Liver (tissue), 9 donors: ENCODE results near the gene DCUN1D2. TPM values are rescaled to one million over a fixed set of nuclear protein-coding genes. Genes with fewer than 3 reads are reported as not detected.
A peak's percentile ranks its signal among the peaks of the same experiment; 100 is the strongest.

Source experiments
- DNase-seq: peaks from one replicate; pipeline ENCODE4 v3.0.0-alpha.2; 2017; ENCODE audit warnings: low spot score
- H3K27ac ChIP-seq, 2 donors: one replicate each; pipeline ENCODE4 v1.7.0; 2013; ENCODE audit warnings: inconsistent platforms in 2 of 2, low read length in 2 of 2, control low read depth in 1 of 2, low read depth in 1 of 2, mild to moderate bottlenecking in 1 of 2
- H3K27me3 ChIP-seq, 4 donors: one replicate each; pipeline versions ENCODE4 v1.6.1 to v1.7.0; 2013; ENCODE audit warnings: low read length in 3 of 4, inconsistent platforms in 1 of 4, mild to moderate bottlenecking in 1 of 4, moderate library complexity in 1 of 4; ENCODE audit not compliant: control insufficient read depth in 4 of 4, insufficient read depth in 4 of 4
- H3K36me3 ChIP-seq, 4 donors: one replicate each; pipeline versions ENCODE4 v1.6.1 to v1.7.0; 2013; ENCODE audit warnings: low read length in 3 of 4, mild to moderate bottlenecking in 3 of 4, low read depth in 1 of 4, moderate library complexity in 1 of 4; ENCODE audit not compliant: control insufficient read depth in 4 of 4, insufficient read depth in 3 of 4
- H3K4me1 ChIP-seq, 4 donors: one replicate each; pipeline versions ENCODE4 v1.6.1 to v1.7.0; 2013; ENCODE audit warnings: low read length in 3 of 4, mild to moderate bottlenecking in 3 of 4, moderate library complexity in 1 of 4; ENCODE audit not compliant: control insufficient read depth in 4 of 4, insufficient read depth in 4 of 4
- H3K4me3 ChIP-seq, 3 donors: one replicate each; pipeline versions ENCODE4 v1.6.1 to v1.7.0; 2013; ENCODE audit warnings: low read length in 3 of 3, control low read depth in 1 of 3, low read depth in 1 of 3, mild to moderate bottlenecking in 1 of 3
- H3K9ac ChIP-seq, 2 donors: one replicate each; pipeline ENCODE4 v1.7.0; 2013; ENCODE audit warnings: low read length in 2 of 2, mild to moderate bottlenecking in 2 of 2, moderate library complexity in 2 of 2, control low read depth in 1 of 2, low read depth in 1 of 2
- H3K9me3 ChIP-seq, 4 donors: one replicate each; pipeline versions ENCODE4 v1.6.1 to v1.7.0; 2013; ENCODE audit warnings: low read length in 3 of 4; ENCODE audit not compliant: control insufficient read depth in 4 of 4
- EGR1 ChIP-seq, 2 donors: IDR thresholded peaks; 2 replicates each; pipeline ENCODE4 v1.6.1; 2016 to 2018; ENCODE audit warnings: antibody characterized with exemption in 2 of 2, low read depth in 2 of 2
- FOXA1 ChIP-seq: IDR thresholded peaks from 2 replicates; pipeline ENCODE4 v1.6.1; 2016; ENCODE audit warnings: antibody characterized with exemption
- FOXA2 ChIP-seq: IDR thresholded peaks from 2 replicates; pipeline ENCODE4 v1.6.1; 2016; ENCODE audit warnings: antibody characterized with exemption
- GABPA ChIP-seq, 2 donors: IDR thresholded peaks in 1 of 2; conservative IDR thresholded peaks in 1 of 2; 2 replicates each; pipeline ENCODE4 v1.6.1; 2016; ENCODE audit warnings: antibody characterized with exemption in 2 of 2, mild to moderate bottlenecking in 1 of 2, moderate library complexity in 1 of 2
- HNF4A ChIP-seq, 2 donors: conservative IDR thresholded peaks; 2 replicates each; pipeline ENCODE4 v1.6.1; 2016; ENCODE audit warnings: antibody characterized with exemption in 2 of 2, mild to moderate bottlenecking in 2 of 2
- NR2F2 ChIP-seq: IDR thresholded peaks from 2 replicates; pipeline ENCODE4 v1.6.1; 2016; ENCODE audit warnings: antibody characterized with exemption
- RAD21 ChIP-seq, 2 donors: IDR thresholded peaks; 2 replicates each; pipeline ENCODE4 v1.6.1; 2016; ENCODE audit warnings: antibody characterized with exemption in 2 of 2, mild to moderate bottlenecking in 2 of 2
- SP1 ChIP-seq: IDR thresholded peaks from 2 replicates; pipeline ENCODE4 v1.6.1; 2018; ENCODE audit warnings: antibody characterized with exemption, mild to moderate bottlenecking
- TAF1 ChIP-seq: conservative IDR thresholded peaks from 2 replicates; pipeline ENCODE4 v1.6.1; 2016; ENCODE audit warnings: antibody characterized with exemption, mild to moderate bottlenecking
- YY1 ChIP-seq: IDR thresholded peaks from 2 replicates; pipeline ENCODE4 v1.6.1; 2016; ENCODE audit warnings: antibody characterized with exemption, mild to moderate bottlenecking
- WGBS: extraction: QIAGEN DNeasy Blood & Tissue Kit; methylation state at CpG from one replicate; pipeline ENCODE4 v1.1.7; 2013; 5-methylcytosine and 5-hydroxymethylcytosine counted together
- polyA plus RNA-seq, 2 donors: library from polyadenylated mRNA; stranded (reverse) in 1 of 2; unstranded in 1 of 2; fragments of 200-250 nt in 1 of 2; fragments of >200 nt in 1 of 2; fragmentation: Nextera tagmentation in 1 of 2; extraction: Ambion mirVana in 1 of 2; gene quantifications; one replicate each; pipeline versions ENCODE4 v1.2.1 to v1.2.3, GENCODE V29; 2013 to 2015
- total RNA-seq, 2 donors: library from RNA; depleted of rRNA; stranded (reverse); fragments of >200 nt; gene quantifications; one replicate each; pipeline ENCODE4 v1.2.3, GENCODE V29; 2014
- TF ChIP-seq, protein P1 (sequence below): fragments of 150-350 bp; IDR thresholded peaks from 2 replicates; pipeline ENCODE4 v1.5.1; 2017; ENCODE audit warnings: improper control_type of control experiment, low read depth, low read length; ENCODE audit not compliant: missing input control
- TF ChIP-seq, protein P2 (sequence below): IDR thresholded peaks from 2 replicates; pipeline ENCODE4 v1.6.1; 2016; ENCODE audit warnings: antibody characterized with exemption
- TF ChIP-seq, protein P3 (sequence below): IDR thresholded peaks from 2 replicates; pipeline ENCODE4 v1.6.1; 2016; ENCODE audit warnings: antibody characterized with exemption, mild to moderate bottlenecking
- TF ChIP-seq, protein P4 (sequence below): IDR thresholded peaks from 2 replicates; pipeline ENCODE4 v1.6.1; 2016; ENCODE audit warnings: antibody characterized with exemption
- TF ChIP-seq, protein P5 (sequence below): IDR thresholded peaks from 2 replicates; pipeline ENCODE4 v1.6.1; 2016; ENCODE audit warnings: antibody characterized with exemption
- donor health status: healthy.
- donor health status: healthy.
- donor health status: healthy.
- donor health status: healthy.
- donor health status: healthy.

Gene DCUN1D2
- total RNA-seq (10 to 100 TPM in 1 of 2 donors, 1 to 10 TPM in 1; 6.9 to 13.1 TPM), polyA plus RNA-seq (1 to 10 TPM; 4.0 to 4.1 TPM)

DNA sequence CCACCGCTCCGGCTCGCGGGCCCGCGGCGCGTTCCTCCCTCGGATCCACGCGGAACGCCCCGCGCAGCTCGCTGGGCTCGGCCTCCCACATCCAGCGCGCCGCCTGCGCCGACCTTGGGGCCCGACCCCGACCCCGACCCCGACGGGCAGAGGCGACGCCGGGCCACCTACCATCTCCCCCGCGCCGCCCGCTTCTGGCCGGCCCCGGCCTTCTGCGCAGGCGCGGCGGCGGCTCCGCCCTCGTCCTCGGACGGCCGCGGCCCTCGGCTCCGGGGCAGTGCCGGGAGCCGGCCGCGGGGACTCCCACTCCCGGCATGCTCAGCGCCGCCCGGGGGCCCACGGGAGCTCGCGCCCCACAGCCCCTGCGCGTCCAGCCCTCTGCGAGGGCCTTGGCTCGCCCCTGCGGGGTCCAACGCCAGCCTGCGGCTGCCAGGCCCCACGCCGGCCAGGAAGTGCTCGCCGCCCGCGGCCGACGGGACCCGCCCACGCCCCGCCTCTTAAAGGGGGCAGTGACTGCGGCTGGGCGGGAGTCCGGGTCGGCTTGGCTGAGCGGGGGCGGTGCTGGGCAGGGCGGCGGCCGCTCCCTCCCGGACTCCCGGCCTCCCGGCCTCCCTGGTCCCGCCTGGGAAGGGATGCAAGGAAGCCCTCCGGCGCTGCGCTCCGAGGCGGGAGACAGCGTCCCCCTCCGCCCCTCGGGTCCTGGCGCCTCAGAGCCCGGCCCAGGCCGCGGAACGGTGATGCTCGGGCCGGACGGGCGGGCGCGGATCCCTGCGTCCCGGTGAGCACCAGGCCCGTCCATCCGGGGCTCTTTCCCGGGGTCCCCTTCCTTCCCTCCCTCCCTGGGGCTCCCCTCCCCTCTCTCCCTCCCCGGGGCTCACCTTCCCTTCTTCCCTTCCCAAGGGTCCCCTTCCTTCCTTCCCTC is at the start of gene DCUN1D2:
Gene DCUN1D2, minus strand, starts transcription at position 216 of the 922 bp plus-strand sequence. Its CDS starts 42 bp downstream, at position 174.
- peaks cover 0 to 3% (median under 1%) of the 10 kb centered on the region in 4 donors for H3K36me3 ChIP-seq
- no peaks in the 10 kb centered on the region for H3K27me3 ChIP-seq
- H3K27ac ChIP-seq: peak within 1 kb of the TSS; percentile 62 to 64
- H3K4me3 ChIP-seq: peak within 1 kb of the TSS; percentile 79 to 92 (median 85)
- TF ChIP-seq HNF4A (conservative IDR thresholded peaks at IDR 0.05) (no peak), RAD21 (IDR thresholded peaks at IDR 0.05) (no peak), FOXA1 (no peak), TAF1 (no peak), YY1 (no peak), GABPA (IDR thresholded peaks at IDR 0.05 in 1 of 2, conservative IDR thresholded peaks at IDR 0.05 in 1 of 2) (peak in 1 of 2 donors; percentile 36), EGR1 (IDR thresholded peaks at IDR 0.05; ENCODE audit: low read depth in 2 of 2) (peak; percentile 62 to 95), SP1 (no peak), FOXA2 (no peak), NR2F2 (no peak)
- TF ChIP-seq, protein P1, sequence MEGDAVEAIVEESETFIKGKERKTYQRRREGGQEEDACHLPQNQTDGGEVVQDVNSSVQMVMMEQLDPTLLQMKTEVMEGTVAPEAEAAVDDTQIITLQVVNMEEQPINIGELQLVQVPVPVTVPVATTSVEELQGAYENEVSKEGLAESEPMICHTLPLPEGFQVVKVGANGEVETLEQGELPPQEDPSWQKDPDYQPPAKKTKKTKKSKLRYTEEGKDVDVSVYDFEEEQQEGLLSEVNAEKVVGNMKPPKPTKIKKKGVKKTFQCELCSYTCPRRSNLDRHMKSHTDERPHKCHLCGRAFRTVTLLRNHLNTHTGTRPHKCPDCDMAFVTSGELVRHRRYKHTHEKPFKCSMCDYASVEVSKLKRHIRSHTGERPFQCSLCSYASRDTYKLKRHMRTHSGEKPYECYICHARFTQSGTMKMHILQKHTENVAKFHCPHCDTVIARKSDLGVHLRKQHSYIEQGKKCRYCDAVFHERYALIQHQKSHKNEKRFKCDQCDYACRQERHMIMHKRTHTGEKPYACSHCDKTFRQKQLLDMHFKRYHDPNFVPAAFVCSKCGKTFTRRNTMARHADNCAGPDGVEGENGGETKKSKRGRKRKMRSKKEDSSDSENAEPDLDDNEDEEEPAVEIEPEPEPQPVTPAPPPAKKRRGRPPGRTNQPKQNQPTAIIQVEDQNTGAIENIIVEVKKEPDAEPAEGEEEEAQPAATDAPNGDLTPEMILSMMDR: no peak
- TF ChIP-seq, protein P2, sequence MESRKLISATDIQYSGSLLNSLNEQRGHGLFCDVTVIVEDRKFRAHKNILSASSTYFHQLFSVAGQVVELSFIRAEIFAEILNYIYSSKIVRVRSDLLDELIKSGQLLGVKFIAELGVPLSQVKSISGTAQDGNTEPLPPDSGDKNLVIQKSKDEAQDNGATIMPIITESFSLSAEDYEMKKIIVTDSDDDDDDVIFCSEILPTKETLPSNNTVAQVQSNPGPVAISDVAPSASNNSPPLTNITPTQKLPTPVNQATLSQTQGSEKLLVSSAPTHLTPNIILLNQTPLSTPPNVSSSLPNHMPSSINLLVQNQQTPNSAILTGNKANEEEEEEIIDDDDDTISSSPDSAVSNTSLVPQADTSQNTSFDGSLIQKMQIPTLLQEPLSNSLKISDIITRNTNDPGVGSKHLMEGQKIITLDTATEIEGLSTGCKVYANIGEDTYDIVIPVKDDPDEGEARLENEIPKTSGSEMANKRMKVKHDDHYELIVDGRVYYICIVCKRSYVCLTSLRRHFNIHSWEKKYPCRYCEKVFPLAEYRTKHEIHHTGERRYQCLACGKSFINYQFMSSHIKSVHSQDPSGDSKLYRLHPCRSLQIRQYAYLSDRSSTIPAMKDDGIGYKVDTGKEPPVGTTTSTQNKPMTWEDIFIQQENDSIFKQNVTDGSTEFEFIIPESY: no peak
- TF ChIP-seq, protein P3, sequence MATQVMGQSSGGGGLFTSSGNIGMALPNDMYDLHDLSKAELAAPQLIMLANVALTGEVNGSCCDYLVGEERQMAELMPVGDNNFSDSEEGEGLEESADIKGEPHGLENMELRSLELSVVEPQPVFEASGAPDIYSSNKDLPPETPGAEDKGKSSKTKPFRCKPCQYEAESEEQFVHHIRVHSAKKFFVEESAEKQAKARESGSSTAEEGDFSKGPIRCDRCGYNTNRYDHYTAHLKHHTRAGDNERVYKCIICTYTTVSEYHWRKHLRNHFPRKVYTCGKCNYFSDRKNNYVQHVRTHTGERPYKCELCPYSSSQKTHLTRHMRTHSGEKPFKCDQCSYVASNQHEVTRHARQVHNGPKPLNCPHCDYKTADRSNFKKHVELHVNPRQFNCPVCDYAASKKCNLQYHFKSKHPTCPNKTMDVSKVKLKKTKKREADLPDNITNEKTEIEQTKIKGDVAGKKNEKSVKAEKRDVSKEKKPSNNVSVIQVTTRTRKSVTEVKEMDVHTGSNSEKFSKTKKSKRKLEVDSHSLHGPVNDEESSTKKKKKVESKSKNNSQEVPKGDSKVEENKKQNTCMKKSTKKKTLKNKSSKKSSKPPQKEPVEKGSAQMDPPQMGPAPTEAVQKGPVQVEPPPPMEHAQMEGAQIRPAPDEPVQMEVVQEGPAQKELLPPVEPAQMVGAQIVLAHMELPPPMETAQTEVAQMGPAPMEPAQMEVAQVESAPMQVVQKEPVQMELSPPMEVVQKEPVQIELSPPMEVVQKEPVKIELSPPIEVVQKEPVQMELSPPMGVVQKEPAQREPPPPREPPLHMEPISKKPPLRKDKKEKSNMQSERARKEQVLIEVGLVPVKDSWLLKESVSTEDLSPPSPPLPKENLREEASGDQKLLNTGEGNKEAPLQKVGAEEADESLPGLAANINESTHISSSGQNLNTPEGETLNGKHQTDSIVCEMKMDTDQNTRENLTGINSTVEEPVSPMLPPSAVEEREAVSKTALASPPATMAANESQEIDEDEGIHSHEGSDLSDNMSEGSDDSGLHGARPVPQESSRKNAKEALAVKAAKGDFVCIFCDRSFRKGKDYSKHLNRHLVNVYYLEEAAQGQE: no peak
- TF ChIP-seq, protein P4, sequence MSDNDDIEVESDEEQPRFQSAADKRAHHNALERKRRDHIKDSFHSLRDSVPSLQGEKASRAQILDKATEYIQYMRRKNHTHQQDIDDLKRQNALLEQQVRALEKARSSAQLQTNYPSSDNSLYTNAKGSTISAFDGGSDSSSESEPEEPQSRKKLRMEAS: no peak
- TF ChIP-seq, protein P5, sequence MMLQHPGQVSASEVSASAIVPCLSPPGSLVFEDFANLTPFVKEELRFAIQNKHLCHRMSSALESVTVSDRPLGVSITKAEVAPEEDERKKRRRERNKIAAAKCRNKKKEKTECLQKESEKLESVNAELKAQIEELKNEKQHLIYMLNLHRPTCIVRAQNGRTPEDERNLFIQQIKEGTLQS: no peak
- peak; percentile 93 for DNase-seq
- WGBS: under 1% methylated on average over 115 of the region's 115 CpGs
- H3K9ac ChIP-seq: peak within 1 kb of the TSS; percentile 2 to 68
- H3K4me1 ChIP-seq: peaks cover 14 to 34% (median 18%) of the 10 kb centered on the region in 4 donors
- H3K9me3 ChIP-seq: no peaks in the 10 kb centered on the region
